PC-9 (cell line): ENCODE results near the gene TNS1. TPM values are rescaled to one million over a fixed set of nuclear protein-coding genes. Genes with fewer than 3 reads are reported as not detected.

Experiments used
- BruUV-seq: library from RNA; stranded (reverse); fragments of 400-500 nt; replicated peaks from 2 replicates; lab custom pipeline; 2021; lab: Mats Ljungman, UMichigan
- CTCF ChIA-PET: fragments of 300-600 bp; sonication (Branson Sonifier 250); formaldehyde crosslinking; loops from one replicate; lab custom pipeline; 2022; ENCODE audit warnings: antibody characterized with exemption; lab: Charles Lee
- POLR2A ChIA-PET: fragments of 300-600 bp; sonication (Branson Sonifier 250); formaldehyde crosslinking; loops from one replicate; lab custom pipeline; 2022; ENCODE audit warnings: antibody characterized with exemption; ENCODE audit not compliant: unreplicated experiment; lab: Charles Lee
- DNase-seq, 2 experiments: peaks; one replicate each; pipeline versions ENCODE4 v3.0.0 to v3.0.0-alpha.2; 2015 to 2022; ENCODE audit warnings: mixed read lengths in 1 of 2
- H2AFZ ChIP-seq: fragments of 200-600 bp; sonication (generic); 2 replicates; pipeline ENCODE4 v1.8.1; 2017; ENCODE audit warnings: antibody characterized with exemption
- H3F3A ChIP-seq: fragments of 200-600 bp; sonication (generic); 2 replicates; pipeline ENCODE4 v1.8.1; 2017; ENCODE audit warnings: antibody characterized with exemption, mild to moderate bottlenecking, low read depth; ENCODE audit not compliant: insufficient read depth
- H3K27ac ChIP-seq: fragments of 200-600 bp; sonication (generic); 2 replicates; pipeline ENCODE4 v1.6.1; 2016; ENCODE audit warnings: mixed run types
- H3K27me3 ChIP-seq: fragments of 200-600 bp; sonication (generic); 2 replicates; pipeline ENCODE4 v1.6.1; 2016; ENCODE audit warnings: low read depth, mixed run types; ENCODE audit not compliant: insufficient read depth
- H3K36me3 ChIP-seq: fragments of 200-600 bp; sonication (generic); 2 replicates; pipeline ENCODE4 v1.6.1; 2016; ENCODE audit warnings: low read depth, mixed run types
- H3K4me1 ChIP-seq: fragments of 200-600 bp; sonication (generic); replicated peaks from 2 replicates; pipeline ENCODE4 v1.6.1; 2016; ENCODE audit warnings: mixed run types; ENCODE audit not compliant: insufficient read depth
- H3K4me2 ChIP-seq: fragments of 200-600 bp; sonication (generic); 2 replicates; pipeline ENCODE4 v1.6.1; 2017; ENCODE audit warnings: mixed run types
- H3K4me3 ChIP-seq: fragments of 200-600 bp; sonication (generic); 2 replicates; pipeline ENCODE4 v1.6.1; 2016; ENCODE audit warnings: mixed run types
- H3K79me2 ChIP-seq: fragments of 200-600 bp; sonication (generic); 2 replicates; pipeline ENCODE4 v1.6.1; 2017; ENCODE audit warnings: low read depth, mixed run types
- H3K9me2 ChIP-seq: fragments of 200-600 bp; sonication (generic); 2 replicates; pipeline ENCODE4 v1.8.1; 2017; ENCODE audit warnings: mild to moderate bottlenecking; ENCODE audit not compliant: insufficient read depth
- H3K9me3 ChIP-seq: fragments of 200-600 bp; sonication (generic); 2 replicates; pipeline ENCODE4 v1.8.1; 2016; ENCODE audit warnings: low read depth; ENCODE audit not compliant: insufficient read depth
- H4K20me1 ChIP-seq: fragments of 200-600 bp; sonication (generic); 2 replicates; pipeline ENCODE4 v1.8.1; 2017; ENCODE audit not compliant: insufficient read depth
- EZH2 ChIP-seq: fragments of 200-600 bp; sonication (generic); IDR thresholded peaks from 2 replicates; pipeline ENCODE4 v1.8.0; 2017; ENCODE audit warnings: antibody characterized with exemption, low read depth
- intact Hi-C: fragments of 100-400 bp; cut with micrococcal nuclease; formaldehyde crosslinking; loops from one replicate; pipeline ENCODE4 v1.10.0; 2022; ENCODE audit not compliant: unreplicated experiment
- total RNA-seq: library from RNA; stranded (reverse); gene quantifications from 2 replicates; pipeline ENCODE4 v1.2.3, GENCODE V29; 2021
- TF ChIP-seq, protein P1 (sequence below): fragments of 200-600 bp; sonication (generic); conservative IDR thresholded peaks from 2 replicates; pipeline ENCODE4 v1.6.1; 2017; ENCODE audit warnings: mixed run types, antibody characterized with exemption, mild to moderate bottlenecking, moderate library complexity

The TNS1 gene
- total RNA-seq, 1 experiment from 2014 or later: 5.5 TPM

DNA sequence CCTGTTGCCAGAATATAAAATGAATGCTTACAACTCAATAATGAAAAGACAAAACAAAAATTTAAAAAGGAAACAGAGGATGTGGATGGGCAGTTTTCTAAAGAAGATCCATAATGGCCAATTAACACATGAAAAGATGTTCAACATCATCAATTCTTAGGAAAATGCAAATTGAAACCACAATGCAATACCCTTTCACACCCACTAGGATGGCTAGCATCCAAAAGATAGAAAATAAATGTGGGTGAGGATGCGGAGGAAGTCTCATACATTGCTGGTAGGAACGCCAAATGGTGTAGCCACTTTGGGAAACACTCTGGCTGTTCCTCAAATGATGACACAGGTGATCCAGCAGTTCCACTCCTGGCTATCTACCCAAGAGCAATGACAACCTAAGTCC is 130.5 kb downstream of the TNS1 start:
- BruUV-seq: no TSS peak
- H3K9me3 ChIP-seq: no peaks in the 10 kb centered on the region
- H3K36me3 ChIP-seq: no peaks in the 10 kb centered on the region
- H2AFZ ChIP-seq: no peak overlapping the region
- TF ChIP-seq, protein P1, sequence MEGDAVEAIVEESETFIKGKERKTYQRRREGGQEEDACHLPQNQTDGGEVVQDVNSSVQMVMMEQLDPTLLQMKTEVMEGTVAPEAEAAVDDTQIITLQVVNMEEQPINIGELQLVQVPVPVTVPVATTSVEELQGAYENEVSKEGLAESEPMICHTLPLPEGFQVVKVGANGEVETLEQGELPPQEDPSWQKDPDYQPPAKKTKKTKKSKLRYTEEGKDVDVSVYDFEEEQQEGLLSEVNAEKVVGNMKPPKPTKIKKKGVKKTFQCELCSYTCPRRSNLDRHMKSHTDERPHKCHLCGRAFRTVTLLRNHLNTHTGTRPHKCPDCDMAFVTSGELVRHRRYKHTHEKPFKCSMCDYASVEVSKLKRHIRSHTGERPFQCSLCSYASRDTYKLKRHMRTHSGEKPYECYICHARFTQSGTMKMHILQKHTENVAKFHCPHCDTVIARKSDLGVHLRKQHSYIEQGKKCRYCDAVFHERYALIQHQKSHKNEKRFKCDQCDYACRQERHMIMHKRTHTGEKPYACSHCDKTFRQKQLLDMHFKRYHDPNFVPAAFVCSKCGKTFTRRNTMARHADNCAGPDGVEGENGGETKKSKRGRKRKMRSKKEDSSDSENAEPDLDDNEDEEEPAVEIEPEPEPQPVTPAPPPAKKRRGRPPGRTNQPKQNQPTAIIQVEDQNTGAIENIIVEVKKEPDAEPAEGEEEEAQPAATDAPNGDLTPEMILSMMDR: no peak
- no peak for TF ChIP-seq EZH2
- H3K27ac ChIP-seq: no peak overlapping the region
- H3F3A ChIP-seq: no peaks in the 10 kb centered on the region
- H3K4me3 ChIP-seq: no peak overlapping the region
- H3K9me2 ChIP-seq: no peaks in the 10 kb centered on the region
- DNase-seq: no peak
- intact Hi-C loops: no loop called here
- H3K4me2 ChIP-seq: no peak overlapping the region
- CTCF ChIA-PET: no interaction called here
- H3K27me3 ChIP-seq: no peaks in the 10 kb centered on the region; the same call in 1 of the 2 replicates
- POLR2A ChIA-PET: no interaction called here
- no peaks in the 10 kb centered on the region for H3K4me1 ChIP-seq
- H4K20me1 ChIP-seq: no peaks in the 10 kb centered on the region
- H3K79me2 ChIP-seq: no peaks in the 10 kb centered on the region

DNA sequence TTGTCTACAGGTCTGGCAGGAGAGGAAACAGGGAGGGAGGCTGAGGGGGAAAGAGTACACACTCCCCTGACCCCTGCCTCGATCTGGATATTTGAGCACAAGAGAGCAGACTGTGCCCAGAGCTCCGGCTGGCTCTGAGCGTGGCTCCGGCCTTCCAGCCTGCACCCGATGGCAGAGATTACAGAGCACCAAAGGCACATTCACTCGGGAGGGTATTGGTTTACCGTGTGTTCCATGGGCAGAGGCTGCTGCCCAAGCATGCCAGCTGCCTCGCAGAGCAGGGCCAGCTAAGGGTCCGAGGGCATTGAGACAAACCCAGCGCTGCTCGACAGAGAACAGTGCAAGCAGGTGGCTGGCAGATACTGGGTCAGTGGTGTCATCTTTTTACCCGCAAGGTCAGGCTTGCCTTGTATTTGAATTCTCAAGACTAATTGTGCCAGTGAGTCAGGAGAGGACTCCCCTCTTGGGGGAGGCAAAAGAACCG is 132.2 kb downstream of the TNS1 start:
- Histone ChIP-seq H2AFZ (no peak overlapping the region), H4K20me1 (no peaks in the 10 kb centered on the region), H3F3A (no peaks in the 10 kb centered on the region), H3K9me3 (no peaks in the 10 kb centered on the region), H3K79me2 (no peaks in the 10 kb centered on the region), H3K27ac (no peak overlapping the region), H3K4me2 (no peak overlapping the region), H3K4me3 (no peak overlapping the region), H3K4me1 (no peaks in the 10 kb centered on the region), H3K36me3 (no peaks in the 10 kb centered on the region), H3K9me2 (no peaks in the 10 kb centered on the region), H3K27me3 (no peaks in the 10 kb centered on the region; the same call in 1 of the 2 replicates)
- CTCF ChIA-PET: interaction anchor here (0.6 kb wide), 1 partner anchor 99 kb away, joined by 6 read pairs; no protein-coding TSS in a partner anchor
- intact Hi-C loops: no loop called here
- no peak for DNase-seq
- no peak for TF ChIP-seq EZH2
- TF ChIP-seq, protein P1: no peak
- no TSS peak for BruUV-seq
- POLR2A ChIA-PET: no interaction called here

DNA sequence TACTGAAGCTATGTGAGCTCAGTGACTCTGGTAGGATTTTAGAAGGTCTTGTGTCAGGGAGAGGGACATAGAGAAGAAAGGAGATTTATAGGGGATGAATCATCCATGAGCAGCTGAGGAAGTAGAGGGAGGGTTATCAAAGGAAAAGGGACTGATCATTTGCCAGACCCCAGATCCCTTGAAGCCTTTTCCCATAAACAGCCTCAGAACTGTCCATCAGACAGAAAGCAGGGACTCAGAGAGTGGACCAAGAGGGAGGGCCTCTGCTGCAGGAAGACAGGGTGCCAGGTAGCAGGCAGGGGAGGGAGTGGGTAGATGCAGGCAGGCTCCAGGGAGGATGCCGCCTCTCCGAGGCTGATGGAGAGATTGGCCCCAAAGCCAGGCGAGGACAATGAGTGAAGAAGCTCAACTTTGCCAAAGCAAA is 133.9 kb downstream of the TNS1 start:
- no peak for TF ChIP-seq EZH2
- TF ChIP-seq, protein P1: no peak
- H3K9me2 ChIP-seq: no peaks in the 10 kb centered on the region
- H2AFZ ChIP-seq: no peak overlapping the region
- intact Hi-C loops: no loop called here
- no peak overlapping the region for H3K4me3 ChIP-seq
- no peaks in the 10 kb centered on the region for H3K4me1 ChIP-seq
- no peaks in the 10 kb centered on the region for H3F3A ChIP-seq
- no peaks in the 10 kb centered on the region for H3K9me3 ChIP-seq
- DNase-seq: no peak
- ChIA-PET POLR2A (interaction anchor here (0.7 kb wide), 1 partner anchor 69 kb away, joined by 4 read pairs; no protein-coding TSS in a partner anchor), CTCF (no interaction called here)
- H3K27me3 ChIP-seq: no peaks in the 10 kb centered on the region; the same call in 1 of the 2 replicates
- no peaks in the 10 kb centered on the region for H3K79me2 ChIP-seq
- no TSS peak for BruUV-seq
- no peaks in the 10 kb centered on the region for H3K36me3 ChIP-seq
- no peak overlapping the region for H3K27ac ChIP-seq
- no peak overlapping the region for H3K4me2 ChIP-seq
- no peaks in the 10 kb centered on the region for H4K20me1 ChIP-seq
